Neural crest cell (in vitro differentiated cells): ENCODE results near the gene GHITM. TPM values are rescaled to one million over a fixed set of nuclear protein-coding genes. Genes with fewer than 3 reads are reported as not detected.
"Not testable (repeated sequence)": the region's sequence is repeated elsewhere in the genome, so short reads cannot be mapped to it uniquely, and the experiment has no call there.

Experiments used
- DNase-seq: peaks from one replicate; pipeline ENCODE4 v3.0.0; 2021; ENCODE audit warnings: low read depth, mixed read lengths, low spot score
- H3K27ac Mint-ChIP-seq: one replicate; pipeline ENCODE4 v1.8.0; 2021; ENCODE audit warnings: mild to moderate bottlenecking, mixed read lengths; ENCODE audit not compliant: unreplicated experiment
- H3K27me3 Mint-ChIP-seq: 2 replicates; pipeline ENCODE4 v1.8.0; 2021; ENCODE audit warnings: low read depth, mild to moderate bottlenecking, mixed read lengths
- H3K36me3 Mint-ChIP-seq: 2 replicates; pipeline ENCODE4 v1.8.0; 2021; ENCODE audit warnings: low read depth, mild to moderate bottlenecking, mixed read lengths
- H3K4me1 Mint-ChIP-seq: 2 replicates; pipeline ENCODE4 v1.8.0; 2021; ENCODE audit warnings: mixed read lengths
- H3K4me3 Mint-ChIP-seq: one replicate; pipeline ENCODE4 v1.8.0; 2021; ENCODE audit warnings: mild to moderate bottlenecking, mixed read lengths
- H3K9me3 Mint-ChIP-seq: 2 replicates; pipeline ENCODE4 v1.8.0; 2021; ENCODE audit warnings: mixed read lengths
- CTCF ChIP-seq: fragments of 200-600 bp; sonication (generic); conservative IDR thresholded peaks from 2 replicates; pipeline ENCODE4 v1.5.0; 2021; ENCODE audit warnings: antibody characterized with exemption, mild to moderate bottlenecking
- total RNA-seq: library from RNA; stranded (reverse); gene quantifications from 2 replicates; pipeline ENCODE4 v1.2.1, GENCODE V29; 2021

Gene GHITM
- total RNA-seq, 1 donor from 2014 or later = 105 TPM

- Mint-ChIP-seq H3K4me1 (peaks cover under 1% of the 10 kb centered on the region), H3K9me3 (no peaks in the 10 kb centered on the region), H3K36me3 (no peaks in the 10 kb centered on the region), H3K4me3 (no peak overlapping the region), H3K27me3 (no peaks in the 10 kb centered on the region), H3K27ac (no peak overlapping the region)
- no peak for TF ChIP-seq CTCF
- DNase-seq = no peak
Observed at GRCh38 chr10:84176836-84177474, 37.6 kb downstream of the GHITM start.

GRCh38 chr10:84177541-84178141, 38.3 kb downstream of the GHITM start:
- Mint-ChIP-seq H3K4me1 (no peaks in the 10 kb centered on the region), H3K27me3 (no peaks in the 10 kb centered on the region), H3K4me3 (no peak overlapping the region), H3K27ac (no peak overlapping the region), H3K36me3 (no peaks in the 10 kb centered on the region), H3K9me3 (no peaks in the 10 kb centered on the region)
- TF ChIP-seq CTCF = no peak
- no peak for DNase-seq

GRCh38 chr10:84178160-84178609, 38.9 kb downstream of the GHITM start:
- no peaks in the 10 kb centered on the region for H3K9me3 Mint-ChIP-seq
- no peaks in the 10 kb centered on the region for H3K4me1 Mint-ChIP-seq
- no peak for DNase-seq
- H3K36me3 Mint-ChIP-seq = no peaks in the 10 kb centered on the region
- H3K27ac Mint-ChIP-seq = no peak overlapping the region
- H3K4me3 Mint-ChIP-seq = no peak overlapping the region
- TF ChIP-seq CTCF = no peak
- no peaks in the 10 kb centered on the region for H3K27me3 Mint-ChIP-seq

- no peak for DNase-seq
- TF ChIP-seq CTCF = no peak
- Mint-ChIP-seq H3K27ac (no peak overlapping the region), H3K36me3 (no peaks in the 10 kb centered on the region), H3K4me3 (no peak overlapping the region), H3K27me3 (no peaks in the 10 kb centered on the region), H3K9me3 (no peaks in the 10 kb centered on the region), H3K4me1 (no peaks in the 10 kb centered on the region)
Observed at GRCh38 chr10:84179059-84179710, 39.9 kb downstream of the GHITM start.

- H3K27me3 Mint-ChIP-seq, H3K27ac Mint-ChIP-seq, DNase-seq, H3K36me3 Mint-ChIP-seq, H3K4me1 Mint-ChIP-seq, H3K4me3 Mint-ChIP-seq, H3K9me3 Mint-ChIP-seq: not testable (repeated sequence)
Observed at GRCh38 chr10:84180386-84180785, 41.1 kb downstream of the GHITM start.

GRCh38 chr10:84181631-84182030, 42.3 kb downstream of the GHITM start:
- no peaks in the 10 kb centered on the region for H3K4me1 Mint-ChIP-seq

More at GRCh38 chr10:84181631-84182030, 42.3 kb downstream of the GHITM start:
- H3K9me3 Mint-ChIP-seq = no peaks in the 10 kb centered on the region
- DNase-seq = no peak
- H3K27me3 Mint-ChIP-seq = no peaks in the 10 kb centered on the region
- no peak overlapping the region for H3K4me3 Mint-ChIP-seq
- no peak overlapping the region for H3K27ac Mint-ChIP-seq
- H3K36me3 Mint-ChIP-seq = no peaks in the 10 kb centered on the region
- no peak for TF ChIP-seq CTCF
